Liver (tissue), 9 donors: ENCODE data around the gene PTPRN2. TPM values are rescaled to one million over a fixed set of nuclear protein-coding genes. Genes with fewer than 3 reads are reported as not detected.

Experiments used
- DNase-seq: peaks from one replicate; pipeline ENCODE4 v3.0.0-alpha.2; 2017; ENCODE audit warnings: low spot score
- H3K27ac ChIP-seq, 2 donors: one replicate each; pipeline ENCODE4 v1.7.0; 2013; ENCODE audit warnings: inconsistent platforms in 2 of 2, low read length in 2 of 2, control low read depth in 1 of 2, low read depth in 1 of 2, mild to moderate bottlenecking in 1 of 2
- H3K27me3 ChIP-seq, 4 donors: one replicate each; pipeline versions ENCODE4 v1.6.1 to v1.7.0; 2013; ENCODE audit warnings: low read length in 3 of 4, inconsistent platforms in 1 of 4, mild to moderate bottlenecking in 1 of 4, moderate library complexity in 1 of 4; ENCODE audit not compliant: control insufficient read depth in 4 of 4, insufficient read depth in 4 of 4
- H3K36me3 ChIP-seq, 4 donors: one replicate each; pipeline versions ENCODE4 v1.6.1 to v1.7.0; 2013; ENCODE audit warnings: low read length in 3 of 4, mild to moderate bottlenecking in 3 of 4, low read depth in 1 of 4, moderate library complexity in 1 of 4; ENCODE audit not compliant: control insufficient read depth in 4 of 4, insufficient read depth in 3 of 4
- H3K4me1 ChIP-seq, 4 donors: one replicate each; pipeline versions ENCODE4 v1.6.1 to v1.7.0; 2013; ENCODE audit warnings: low read length in 3 of 4, mild to moderate bottlenecking in 3 of 4, moderate library complexity in 1 of 4; ENCODE audit not compliant: control insufficient read depth in 4 of 4, insufficient read depth in 4 of 4
- H3K4me3 ChIP-seq, 3 donors: one replicate each; pipeline versions ENCODE4 v1.6.1 to v1.7.0; 2013; ENCODE audit warnings: low read length in 3 of 3, control low read depth in 1 of 3, low read depth in 1 of 3, mild to moderate bottlenecking in 1 of 3
- H3K9ac ChIP-seq, 2 donors: one replicate each; pipeline ENCODE4 v1.7.0; 2013; ENCODE audit warnings: low read length in 2 of 2, mild to moderate bottlenecking in 2 of 2, moderate library complexity in 2 of 2, control low read depth in 1 of 2, low read depth in 1 of 2
- H3K9me3 ChIP-seq, 4 donors: one replicate each; pipeline versions ENCODE4 v1.6.1 to v1.7.0; 2013; ENCODE audit warnings: low read length in 3 of 4; ENCODE audit not compliant: control insufficient read depth in 4 of 4
- EGR1 ChIP-seq, 2 donors: IDR thresholded peaks; 2 replicates each; pipeline ENCODE4 v1.6.1; 2016 to 2018; ENCODE audit warnings: antibody characterized with exemption in 2 of 2, low read depth in 2 of 2
- FOXA1 ChIP-seq: IDR thresholded peaks from 2 replicates; pipeline ENCODE4 v1.6.1; 2016; ENCODE audit warnings: antibody characterized with exemption
- FOXA2 ChIP-seq: IDR thresholded peaks from 2 replicates; pipeline ENCODE4 v1.6.1; 2016; ENCODE audit warnings: antibody characterized with exemption
- GABPA ChIP-seq, 2 donors: IDR thresholded peaks in 1 of 2; conservative IDR thresholded peaks in 1 of 2; 2 replicates each; pipeline ENCODE4 v1.6.1; 2016; ENCODE audit warnings: antibody characterized with exemption in 2 of 2, mild to moderate bottlenecking in 1 of 2, moderate library complexity in 1 of 2
- HNF4A ChIP-seq, 2 donors: conservative IDR thresholded peaks; 2 replicates each; pipeline ENCODE4 v1.6.1; 2016; ENCODE audit warnings: antibody characterized with exemption in 2 of 2, mild to moderate bottlenecking in 2 of 2
- HNF4G ChIP-seq: IDR thresholded peaks from 2 replicates; pipeline ENCODE4 v1.6.1; 2016; ENCODE audit warnings: antibody characterized with exemption
- JUND ChIP-seq, 2 donors: IDR thresholded peaks; 2 replicates each; pipeline ENCODE4 v1.6.1; 2016; ENCODE audit warnings: antibody characterized with exemption in 2 of 2
- NR2F2 ChIP-seq: IDR thresholded peaks from 2 replicates; pipeline ENCODE4 v1.6.1; 2016; ENCODE audit warnings: antibody characterized with exemption
- RAD21 ChIP-seq, 2 donors: IDR thresholded peaks; 2 replicates each; pipeline ENCODE4 v1.6.1; 2016; ENCODE audit warnings: antibody characterized with exemption in 2 of 2, mild to moderate bottlenecking in 2 of 2
- RXRA ChIP-seq, 2 donors: IDR thresholded peaks; 2 replicates each; pipeline ENCODE4 v1.6.1; 2017 to 2018; ENCODE audit warnings: antibody characterized with exemption in 2 of 2, mild to moderate bottlenecking in 1 of 2
- SP1 ChIP-seq: IDR thresholded peaks from 2 replicates; pipeline ENCODE4 v1.6.1; 2018; ENCODE audit warnings: antibody characterized with exemption, mild to moderate bottlenecking
- YY1 ChIP-seq: IDR thresholded peaks from 2 replicates; pipeline ENCODE4 v1.6.1; 2016; ENCODE audit warnings: antibody characterized with exemption, mild to moderate bottlenecking
- WGBS: extraction: QIAGEN DNeasy Blood & Tissue Kit; methylation state at CpG from one replicate; pipeline ENCODE4 v1.1.7; 2013; 5-methylcytosine and 5-hydroxymethylcytosine counted together
- polyA plus RNA-seq, 2 donors: library from polyadenylated mRNA; stranded (reverse) in 1 of 2; unstranded in 1 of 2; fragments of 200-250 nt in 1 of 2; fragments of >200 nt in 1 of 2; fragmentation: Nextera tagmentation in 1 of 2; extraction: Ambion mirVana in 1 of 2; gene quantifications; one replicate each; pipeline versions ENCODE4 v1.2.1 to v1.2.3, GENCODE V29; 2013 to 2015
- total RNA-seq, 2 donors: library from RNA; depleted of rRNA; stranded (reverse); fragments of >200 nt; gene quantifications; one replicate each; pipeline ENCODE4 v1.2.3, GENCODE V29; 2014
- TF ChIP-seq, protein P1 (sequence below): IDR thresholded peaks from 2 replicates; pipeline ENCODE4 v1.6.1; 2016; ENCODE audit warnings: antibody characterized with exemption
- TF ChIP-seq, protein P2 (sequence below): IDR thresholded peaks from 2 replicates; pipeline ENCODE4 v1.6.1; 2016; ENCODE audit warnings: antibody characterized with exemption, mild to moderate bottlenecking
- TF ChIP-seq, protein P3 (sequence below): IDR thresholded peaks from 2 replicates; pipeline ENCODE4 v1.6.1; 2016; ENCODE audit warnings: antibody characterized with exemption
- TF ChIP-seq, protein P4 (sequence below): IDR thresholded peaks from 2 replicates; pipeline ENCODE4 v1.6.1; 2016; ENCODE audit warnings: antibody characterized with exemption
- TF ChIP-seq, protein P5 (sequence below): fragments of 150-350 bp; IDR thresholded peaks from 2 replicates; pipeline ENCODE4 v1.5.1; 2017; ENCODE audit warnings: improper control_type of control experiment, low read depth, low read length; ENCODE audit not compliant: missing input control
- donor health status: healthy.
- donor health status: healthy.
- donor health status: healthy.
- donor health status: healthy.
- donor health status: healthy.

PTPRN2 gene
- total and polyA plus RNA-seq, 4 donors, result 0.75 to 1.9 (median 1.1) TPM

DNA sequence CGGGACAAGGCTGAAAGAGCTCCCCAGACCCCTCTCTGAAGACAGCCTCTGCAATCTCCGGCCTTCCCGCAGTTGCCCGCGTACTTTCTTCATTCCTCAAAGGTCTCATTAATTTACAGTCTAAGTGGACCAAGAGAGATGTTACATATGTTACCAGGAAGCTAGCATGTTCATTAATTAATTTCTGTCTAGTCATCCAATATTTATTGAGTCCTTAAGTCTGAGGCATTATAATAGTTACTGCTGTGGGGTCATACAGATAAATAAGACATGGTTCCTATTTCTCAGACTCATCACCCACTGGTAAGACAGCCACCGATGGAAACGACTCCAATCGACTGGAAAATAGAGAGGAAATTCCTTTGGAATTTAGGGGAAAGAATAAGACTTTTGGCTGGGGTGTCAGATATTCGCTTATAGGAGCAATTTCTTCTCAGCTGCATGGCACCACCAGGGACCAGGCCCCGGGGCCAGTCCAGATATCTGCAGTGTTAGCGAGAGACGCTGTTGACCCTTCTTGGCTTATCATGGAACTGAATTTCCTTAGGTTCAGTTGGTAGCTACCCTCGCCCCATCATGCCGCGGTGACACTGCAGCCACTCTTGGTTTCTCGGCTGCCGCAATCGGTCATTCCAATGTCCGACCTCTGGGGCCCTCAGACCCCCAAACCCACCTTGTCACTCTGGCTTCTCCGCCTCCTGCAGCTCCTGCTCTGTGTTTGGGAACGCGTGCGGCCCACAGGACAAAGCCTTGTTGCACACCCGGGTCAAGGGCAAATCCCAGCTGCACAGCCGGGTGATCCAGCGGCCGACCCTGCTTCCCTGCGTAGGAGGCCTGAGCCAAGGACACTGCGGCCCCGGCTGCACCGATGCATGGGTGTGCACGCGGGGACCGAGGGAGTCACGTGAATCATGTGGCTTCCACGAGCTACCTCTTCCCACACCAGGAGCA lies 867.6 kb downstream of the PTPRN2 start:
- TF ChIP-seq, protein P1, sequence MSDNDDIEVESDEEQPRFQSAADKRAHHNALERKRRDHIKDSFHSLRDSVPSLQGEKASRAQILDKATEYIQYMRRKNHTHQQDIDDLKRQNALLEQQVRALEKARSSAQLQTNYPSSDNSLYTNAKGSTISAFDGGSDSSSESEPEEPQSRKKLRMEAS, result no peak
- TF ChIP-seq GABPA (IDR thresholded peaks at IDR 0.05 in 1 of 2, conservative IDR thresholded peaks at IDR 0.05 in 1 of 2), result no peak

DNA sequence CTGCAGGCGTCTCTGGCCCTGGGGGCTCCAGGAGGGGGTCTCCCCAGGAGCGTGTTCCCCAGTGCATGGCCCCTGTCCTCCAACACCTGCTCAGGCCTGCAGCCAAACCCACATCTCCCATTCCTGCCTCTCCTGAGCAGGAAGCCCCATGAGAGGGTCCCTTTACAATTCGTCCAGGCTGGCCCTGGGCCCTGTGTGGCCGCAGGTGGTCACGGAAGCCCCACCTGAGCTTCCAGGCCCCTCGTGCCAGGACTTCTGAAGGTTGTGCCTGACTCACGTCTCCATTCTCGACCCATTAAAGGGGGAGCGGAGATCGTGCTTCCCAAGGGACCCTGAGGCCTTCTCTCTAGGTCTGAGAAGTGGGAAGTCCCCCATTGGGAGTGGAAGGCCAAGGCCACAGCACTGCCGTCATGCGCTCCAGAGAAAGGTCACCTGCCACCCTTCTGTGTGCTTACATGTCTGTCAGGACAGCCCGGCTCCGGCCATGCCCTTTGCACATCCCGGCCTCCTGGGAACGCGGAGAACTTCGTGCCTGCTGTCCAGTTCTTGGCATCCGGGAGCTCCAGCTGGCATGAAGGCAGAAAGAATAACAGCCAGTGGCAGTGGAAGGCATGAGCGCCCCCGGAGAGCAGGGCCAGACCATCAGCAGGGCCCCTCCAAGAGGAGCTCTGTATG lies 868.5 kb downstream of the PTPRN2 start:
- H3K9ac ChIP-seq, result no peak overlapping the region
- 88% methylated on average over 21 of the region's 21 CpGs for WGBS
- H3K4me1 ChIP-seq, result no peaks in the 10 kb centered on the region
- DNase-seq, result no peak
- no peaks in the 10 kb centered on the region for H3K36me3 ChIP-seq
- H3K9me3 ChIP-seq, result no peaks in the 10 kb centered on the region
- no peaks in the 10 kb centered on the region for H3K27me3 ChIP-seq
- TF ChIP-seq, protein P2, sequence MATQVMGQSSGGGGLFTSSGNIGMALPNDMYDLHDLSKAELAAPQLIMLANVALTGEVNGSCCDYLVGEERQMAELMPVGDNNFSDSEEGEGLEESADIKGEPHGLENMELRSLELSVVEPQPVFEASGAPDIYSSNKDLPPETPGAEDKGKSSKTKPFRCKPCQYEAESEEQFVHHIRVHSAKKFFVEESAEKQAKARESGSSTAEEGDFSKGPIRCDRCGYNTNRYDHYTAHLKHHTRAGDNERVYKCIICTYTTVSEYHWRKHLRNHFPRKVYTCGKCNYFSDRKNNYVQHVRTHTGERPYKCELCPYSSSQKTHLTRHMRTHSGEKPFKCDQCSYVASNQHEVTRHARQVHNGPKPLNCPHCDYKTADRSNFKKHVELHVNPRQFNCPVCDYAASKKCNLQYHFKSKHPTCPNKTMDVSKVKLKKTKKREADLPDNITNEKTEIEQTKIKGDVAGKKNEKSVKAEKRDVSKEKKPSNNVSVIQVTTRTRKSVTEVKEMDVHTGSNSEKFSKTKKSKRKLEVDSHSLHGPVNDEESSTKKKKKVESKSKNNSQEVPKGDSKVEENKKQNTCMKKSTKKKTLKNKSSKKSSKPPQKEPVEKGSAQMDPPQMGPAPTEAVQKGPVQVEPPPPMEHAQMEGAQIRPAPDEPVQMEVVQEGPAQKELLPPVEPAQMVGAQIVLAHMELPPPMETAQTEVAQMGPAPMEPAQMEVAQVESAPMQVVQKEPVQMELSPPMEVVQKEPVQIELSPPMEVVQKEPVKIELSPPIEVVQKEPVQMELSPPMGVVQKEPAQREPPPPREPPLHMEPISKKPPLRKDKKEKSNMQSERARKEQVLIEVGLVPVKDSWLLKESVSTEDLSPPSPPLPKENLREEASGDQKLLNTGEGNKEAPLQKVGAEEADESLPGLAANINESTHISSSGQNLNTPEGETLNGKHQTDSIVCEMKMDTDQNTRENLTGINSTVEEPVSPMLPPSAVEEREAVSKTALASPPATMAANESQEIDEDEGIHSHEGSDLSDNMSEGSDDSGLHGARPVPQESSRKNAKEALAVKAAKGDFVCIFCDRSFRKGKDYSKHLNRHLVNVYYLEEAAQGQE, result no peak
- no peak for TF ChIP-seq FOXA2
- TF ChIP-seq, protein P1, result no peak
- TF ChIP-seq, protein P3, sequence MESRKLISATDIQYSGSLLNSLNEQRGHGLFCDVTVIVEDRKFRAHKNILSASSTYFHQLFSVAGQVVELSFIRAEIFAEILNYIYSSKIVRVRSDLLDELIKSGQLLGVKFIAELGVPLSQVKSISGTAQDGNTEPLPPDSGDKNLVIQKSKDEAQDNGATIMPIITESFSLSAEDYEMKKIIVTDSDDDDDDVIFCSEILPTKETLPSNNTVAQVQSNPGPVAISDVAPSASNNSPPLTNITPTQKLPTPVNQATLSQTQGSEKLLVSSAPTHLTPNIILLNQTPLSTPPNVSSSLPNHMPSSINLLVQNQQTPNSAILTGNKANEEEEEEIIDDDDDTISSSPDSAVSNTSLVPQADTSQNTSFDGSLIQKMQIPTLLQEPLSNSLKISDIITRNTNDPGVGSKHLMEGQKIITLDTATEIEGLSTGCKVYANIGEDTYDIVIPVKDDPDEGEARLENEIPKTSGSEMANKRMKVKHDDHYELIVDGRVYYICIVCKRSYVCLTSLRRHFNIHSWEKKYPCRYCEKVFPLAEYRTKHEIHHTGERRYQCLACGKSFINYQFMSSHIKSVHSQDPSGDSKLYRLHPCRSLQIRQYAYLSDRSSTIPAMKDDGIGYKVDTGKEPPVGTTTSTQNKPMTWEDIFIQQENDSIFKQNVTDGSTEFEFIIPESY, result no peak
- TF ChIP-seq, protein P4, sequence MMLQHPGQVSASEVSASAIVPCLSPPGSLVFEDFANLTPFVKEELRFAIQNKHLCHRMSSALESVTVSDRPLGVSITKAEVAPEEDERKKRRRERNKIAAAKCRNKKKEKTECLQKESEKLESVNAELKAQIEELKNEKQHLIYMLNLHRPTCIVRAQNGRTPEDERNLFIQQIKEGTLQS, result no peak
- no peak for TF ChIP-seq FOXA1
- no peak for TF ChIP-seq SP1
- no peak for TF ChIP-seq JUND (IDR thresholded peaks at IDR 0.05)
- TF ChIP-seq NR2F2, result no peak
- no peak for TF ChIP-seq YY1
- no peak for TF ChIP-seq HNF4A (conservative IDR thresholded peaks at IDR 0.05)
- no peak for TF ChIP-seq HNF4G
- no peak for TF ChIP-seq RAD21 (IDR thresholded peaks at IDR 0.05)
- TF ChIP-seq, protein P5, sequence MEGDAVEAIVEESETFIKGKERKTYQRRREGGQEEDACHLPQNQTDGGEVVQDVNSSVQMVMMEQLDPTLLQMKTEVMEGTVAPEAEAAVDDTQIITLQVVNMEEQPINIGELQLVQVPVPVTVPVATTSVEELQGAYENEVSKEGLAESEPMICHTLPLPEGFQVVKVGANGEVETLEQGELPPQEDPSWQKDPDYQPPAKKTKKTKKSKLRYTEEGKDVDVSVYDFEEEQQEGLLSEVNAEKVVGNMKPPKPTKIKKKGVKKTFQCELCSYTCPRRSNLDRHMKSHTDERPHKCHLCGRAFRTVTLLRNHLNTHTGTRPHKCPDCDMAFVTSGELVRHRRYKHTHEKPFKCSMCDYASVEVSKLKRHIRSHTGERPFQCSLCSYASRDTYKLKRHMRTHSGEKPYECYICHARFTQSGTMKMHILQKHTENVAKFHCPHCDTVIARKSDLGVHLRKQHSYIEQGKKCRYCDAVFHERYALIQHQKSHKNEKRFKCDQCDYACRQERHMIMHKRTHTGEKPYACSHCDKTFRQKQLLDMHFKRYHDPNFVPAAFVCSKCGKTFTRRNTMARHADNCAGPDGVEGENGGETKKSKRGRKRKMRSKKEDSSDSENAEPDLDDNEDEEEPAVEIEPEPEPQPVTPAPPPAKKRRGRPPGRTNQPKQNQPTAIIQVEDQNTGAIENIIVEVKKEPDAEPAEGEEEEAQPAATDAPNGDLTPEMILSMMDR, result no peak
- no peak for TF ChIP-seq EGR1 (IDR thresholded peaks at IDR 0.05; ENCODE audit: low read depth in 2 of 2)
- TF ChIP-seq RXRA (IDR thresholded peaks at IDR 0.05), result no peak
- no peak for TF ChIP-seq GABPA (IDR thresholded peaks at IDR 0.05 in 1 of 2, conservative IDR thresholded peaks at IDR 0.05 in 1 of 2)
- H3K27ac ChIP-seq, result no peak overlapping the region
- H3K4me3 ChIP-seq, result no peak overlapping the region

More for the DNA sequence above, 867.6 kb downstream of the PTPRN2 start:
- Histone ChIP-seq H3K4me1 (no peaks in the 10 kb centered on the region), H3K4me3 (no peak overlapping the region), H3K27me3 (no peaks in the 10 kb centered on the region), H3K9ac (no peak overlapping the region), H3K27ac (no peak overlapping the region), H3K36me3 (no peaks in the 10 kb centered on the region), H3K9me3 (no peaks in the 10 kb centered on the region)
- no peak for DNase-seq
- 92% methylated on average over 36 of the region's 36 CpGs for WGBS
